Gastroesophageal sphincter (tissue), 4 donors: ENCODE measurements around the gene ENKD1. TPM values are rescaled to one million over a fixed set of nuclear protein-coding genes. Genes with fewer than 3 reads are reported as not detected.
A peak's percentile ranks its signal among the peaks of the same experiment; 100 is the strongest.

Source experiments
- ATAC-seq: fragments of 150-250 bp; one replicate; pipeline ENCODE4 v1.9.1; 2016; ENCODE audit warnings: mild to moderate bottlenecking, moderate library complexity
- H3K27ac ChIP-seq, 4 donors: fragments of 200-600 bp; sonication (generic) in 3 of 4; 1 replicate in 3 of 4; 2 replicates in 1 of 4; pipeline ENCODE4 v1.5.1; 2016 to 2019
- H3K27me3 ChIP-seq: fragments of 200-600 bp; sonication (generic); one replicate; pipeline ENCODE4 v1.5.1; 2019
- H3K36me3 ChIP-seq, 2 donors: fragments of 200-600 bp; sonication (generic); one replicate each; pipeline ENCODE4 v1.5.1; 2019; ENCODE audit warnings: control low read depth in 1 of 2
- H3K4me1 ChIP-seq, 3 donors: fragments of 200-600 bp; sonication (generic); 1 replicate in 2 of 3; 2 replicates in 1 of 3; pipeline ENCODE4 v1.5.1; 2016 to 2019; ENCODE audit warnings: control low read depth in 2 of 3
- H3K4me3 ChIP-seq, 2 donors: fragments of 200-600 bp; sonication (generic); one replicate each; pipeline ENCODE4 v1.5.1; 2019; ENCODE audit warnings: mild to moderate bottlenecking in 1 of 2, moderate library complexity in 1 of 2
- H3K9me3 ChIP-seq, 3 donors: fragments of 200-600 bp; sonication (generic); one replicate each; pipeline ENCODE4 v1.5.1; 2017 to 2019; ENCODE audit warnings: control low read depth in 2 of 3
- EP300 ChIP-seq: sonication (generic); formaldehyde crosslinking; IDR thresholded peaks from one replicate; pipeline ENCODE4 v1.6.1; 2017; ENCODE audit warnings: antibody characterized with exemption, mild to moderate bottlenecking
- POLR2A ChIP-seq, 2 donors: fragments of 450-650 bp; IDR thresholded peaks; one replicate each; pipeline ENCODE4 v1.6.1; 2017; ENCODE audit warnings: antibody characterized with exemption in 2 of 2, mild to moderate bottlenecking in 2 of 2, moderate library complexity in 1 of 2
- POLR2AphosphoS5 ChIP-seq: sonication (generic); formaldehyde crosslinking; IDR thresholded peaks from one replicate; pipeline ENCODE4 v1.6.1; 2017; ENCODE audit warnings: antibody characterized with exemption
- WGBS, 2 donors: methylation state at CpG; one replicate each; pipeline ENCODE4 v1.1.5; 2018; ENCODE audit warnings: low coverage in 1 of 2; 5-methylcytosine and 5-hydroxymethylcytosine counted together
- total RNA-seq, 4 donors: library from RNA; depleted of rRNA; stranded (reverse); fragments of >200 nt; gene quantifications; one replicate each; pipeline ENCODE4 v1.1.0, GENCODE V29; 2016
- TF ChIP-seq, protein P1 (sequence below), 4 experiments: fragments of 200-600 bp in 2 of 4; fragments of 450-650 bp in 2 of 4; sonication (generic) in 1 of 4; IDR thresholded peaks; one replicate each; pipeline ENCODE4 v1.5.1; 2017 to 2019; ENCODE audit warnings: antibody characterized with exemption in 4 of 4, mild to moderate bottlenecking in 2 of 4, moderate library complexity in 2 of 4

The ENKD1 gene
- total RNA-seq, 4 donors from 2014 or later, result 23.0 to 33.2 (median 28.9) TPM

DNA sequence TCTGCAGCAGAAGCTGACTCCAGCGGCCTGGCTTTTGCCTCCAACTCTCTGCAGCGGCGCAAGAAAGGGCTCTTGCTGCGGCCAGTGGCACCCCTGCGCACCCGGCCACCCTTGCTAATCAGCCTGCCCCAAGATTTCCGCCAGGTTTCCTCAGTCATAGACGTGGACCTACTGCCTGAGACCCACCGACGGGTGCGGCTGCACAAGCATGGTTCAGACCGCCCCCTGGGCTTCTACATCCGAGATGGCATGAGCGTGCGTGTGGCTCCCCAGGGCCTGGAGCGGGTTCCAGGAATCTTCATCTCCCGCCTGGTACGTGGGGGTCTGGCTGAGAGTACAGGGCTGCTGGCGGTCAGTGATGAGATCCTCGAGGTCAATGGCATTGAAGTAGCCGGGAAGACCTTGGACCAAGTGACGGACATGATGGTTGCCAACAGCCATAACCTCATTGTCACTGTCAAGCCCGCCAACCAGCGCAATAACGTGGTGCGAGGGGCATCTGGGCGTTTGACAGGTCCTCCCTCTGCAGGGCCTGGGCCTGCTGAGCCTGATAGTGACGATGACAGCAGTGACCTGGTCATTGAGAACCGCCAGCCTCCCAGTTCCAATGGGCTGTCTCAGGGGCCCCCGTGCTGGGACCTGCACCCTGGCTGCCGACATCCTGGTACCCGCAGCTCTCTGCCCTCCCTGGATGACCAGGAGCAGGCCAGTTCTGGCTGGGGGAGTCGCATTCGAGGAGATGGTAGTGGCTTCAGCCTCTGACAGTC is 4.5 kb downstream of the ENKD1 start:
- TF ChIP-seq EP300 (no peak), POLR2A (IDR thresholded peaks at IDR 0.05) (no peak), POLR2AphosphoS5 (no peak)
- TF ChIP-seq, protein P1, sequence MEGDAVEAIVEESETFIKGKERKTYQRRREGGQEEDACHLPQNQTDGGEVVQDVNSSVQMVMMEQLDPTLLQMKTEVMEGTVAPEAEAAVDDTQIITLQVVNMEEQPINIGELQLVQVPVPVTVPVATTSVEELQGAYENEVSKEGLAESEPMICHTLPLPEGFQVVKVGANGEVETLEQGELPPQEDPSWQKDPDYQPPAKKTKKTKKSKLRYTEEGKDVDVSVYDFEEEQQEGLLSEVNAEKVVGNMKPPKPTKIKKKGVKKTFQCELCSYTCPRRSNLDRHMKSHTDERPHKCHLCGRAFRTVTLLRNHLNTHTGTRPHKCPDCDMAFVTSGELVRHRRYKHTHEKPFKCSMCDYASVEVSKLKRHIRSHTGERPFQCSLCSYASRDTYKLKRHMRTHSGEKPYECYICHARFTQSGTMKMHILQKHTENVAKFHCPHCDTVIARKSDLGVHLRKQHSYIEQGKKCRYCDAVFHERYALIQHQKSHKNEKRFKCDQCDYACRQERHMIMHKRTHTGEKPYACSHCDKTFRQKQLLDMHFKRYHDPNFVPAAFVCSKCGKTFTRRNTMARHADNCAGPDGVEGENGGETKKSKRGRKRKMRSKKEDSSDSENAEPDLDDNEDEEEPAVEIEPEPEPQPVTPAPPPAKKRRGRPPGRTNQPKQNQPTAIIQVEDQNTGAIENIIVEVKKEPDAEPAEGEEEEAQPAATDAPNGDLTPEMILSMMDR (IDR thresholded peaks at IDR 0.05), result no peak
- peaks cover 0 to 54% (median 25%) of the 10 kb centered on the region in 3 donors for H3K4me1 ChIP-seq
- H3K27ac ChIP-seq, result peak overlapping the region in 3 of 4 donors; percentile 95 to 98 (median 98)
- no peaks in the 10 kb centered on the region for H3K27me3 ChIP-seq
- no peak overlapping the region for H3K4me3 ChIP-seq
- 100% methylated on average over 2 of the region's 34 CpGs; no CpG with 5 or more reads in 1 of the 2 donors for WGBS, 2 donors
- peaks cover 0 to 49% of the 10 kb centered on the region in 2 donors for H3K36me3 ChIP-seq
- no peaks in the 10 kb centered on the region for H3K9me3 ChIP-seq
- no peak for ATAC-seq

- WGBS, 2 donors, result 0% methylated on average over 7 of the region's 39 CpGs; no CpG with 5 or more reads in 1 of the 2 donors
- ATAC-seq, result no peak
- Histone ChIP-seq H3K27ac (peak overlapping the region; percentile 77 to 98 (median 96)), H3K27me3 (no peaks in the 10 kb centered on the region), H3K36me3 (peaks cover 0 to 55% of the 10 kb centered on the region in 2 donors), H3K4me1 (peaks cover 0 to 47% (median 23%) of the 10 kb centered on the region in 3 donors), H3K9me3 (no peaks in the 10 kb centered on the region), H3K4me3 (peak overlapping the region; percentile 36 to 89)
- TF ChIP-seq, protein P1 (IDR thresholded peaks at IDR 0.05), result no peak
- no peak for TF ChIP-seq EP300
Measured at GRCh38 chr16:67661101-67661761, 5.3 kb downstream of the ENKD1 start.

- H3K27me3 ChIP-seq, result peaks cover 1% of the 10 kb centered on the region
- no peak for TF ChIP-seq EP300
- TF ChIP-seq, protein P1 (IDR thresholded peaks at IDR 0.05), result peak in 1 of 4 experiments; percentile 41
- no CpG with 5 or more reads among the region's 48 CpGs for WGBS, 2 donors
- H3K36me3 ChIP-seq, result peaks cover 0 to 55% of the 10 kb centered on the region in 2 donors
- no peaks in the 10 kb centered on the region for H3K9me3 ChIP-seq
- H3K4me3 ChIP-seq, result peak within 1 kb of the TSS; percentile 57 to 89
- peak within 1 kb of the TSS; percentile 89 to 98 (median 96) for H3K27ac ChIP-seq
- H3K4me1 ChIP-seq, result peaks cover 0 to 41% (median 18%) of the 10 kb centered on the region in 3 donors
- ATAC-seq, result peak; percentile 93
Measured at GRCh38 chr16:67660564-67661028, 6.0 kb downstream of the ENKD1 start, which contains the start of gene PARD6A. Gene PARD6A (plus strand): TSS chr16:67660960. CDS start chr16:67661039, 79 bp downstream.

- H3K4me3 ChIP-seq, result peak within 1 kb of the TSS; percentile 57 to 89
- peaks cover 8% of the 10 kb centered on the region for H3K27me3 ChIP-seq
- peak within 1 kb of the TSS; percentile 89 to 98 (median 96) for H3K27ac ChIP-seq
- ATAC-seq, result peak; percentile 86
- H3K36me3 ChIP-seq, result peaks cover 0 to 53% of the 10 kb centered on the region in 2 donors
- no CpG with 5 or more reads among the region's 83 CpGs for WGBS, 2 donors
- H3K9me3 ChIP-seq, result no peaks in the 10 kb centered on the region
- peaks cover 0 to 34% (median 14%) of the 10 kb centered on the region in 3 donors for H3K4me1 ChIP-seq
- TF ChIP-seq, protein P1 (IDR thresholded peaks at IDR 0.05), result peak in 2 of 4 experiments; percentile 2 to 22
- peak; percentile 67 to 80 for TF ChIP-seq POLR2A (IDR thresholded peaks at IDR 0.05)
- TF ChIP-seq POLR2AphosphoS5, result peak; percentile 70
- TF ChIP-seq EP300, result no peak
Measured at GRCh38 chr16:67659675-67660563, 6.6 kb downstream of the ENKD1 start, which contains the start of gene ACD. Gene ACD (minus strand): TSS chr16:67660260. CDS start chr16:67660220, 40 bp downstream.
